Thoracic aorta (tissue), 2 donors: ENCODE measurements around the gene USP53. TPM values are rescaled to one million over a fixed set of nuclear protein-coding genes. Genes with fewer than 3 reads are reported as not detected.

ENCODE experiments used
- ATAC-seq: fragments of 150-250 bp; one replicate; pipeline ENCODE4 v1.8.0; 2017; ENCODE audit warnings: low read depth; ENCODE audit not compliant: insufficient number of reproducible peaks, low FRiP score
- DNase-seq: peaks from one replicate; pipeline ENCODE4 v3.0.0-alpha.2; 2020; ENCODE audit warnings: low spot score
- H3K27ac ChIP-seq, 2 donors: fragments of 200-600 bp; sonication (generic); 1 replicate in 1 of 2; 2 replicates in 1 of 2; pipeline ENCODE4 v1.5.1; 2016; ENCODE audit warnings: mild to moderate bottlenecking in 2 of 2, moderate library complexity in 2 of 2
- H3K27me3 ChIP-seq: fragments of 200-600 bp; sonication (generic); replicated peaks from 2 replicates; pipeline ENCODE4 v1.6.0; 2016; ENCODE audit warnings: mild to moderate bottlenecking; ENCODE audit not compliant: insufficient read depth
- H3K36me3 ChIP-seq: fragments of 200-600 bp; sonication (generic); one replicate; pipeline ENCODE4 v1.5.1; 2016
- H3K4me1 ChIP-seq, 2 donors: fragments of 200-600 bp; sonication (generic); 1 replicate in 1 of 2; 2 replicates in 1 of 2; pipeline versions ENCODE4 v1.5.1 to v1.6.0; 2016; ENCODE audit warnings: low read depth in 2 of 2, mild to moderate bottlenecking in 1 of 2; ENCODE audit not compliant: control insufficient read depth in 1 of 2
- H3K4me3 ChIP-seq: fragments of 200-600 bp; sonication (generic); 2 replicates; pipeline ENCODE4 v1.5.1; 2016; ENCODE audit warnings: mild to moderate bottlenecking
- H3K9me3 ChIP-seq: fragments of 200-600 bp; sonication (generic); 2 replicates; pipeline ENCODE4 v1.5.1; 2016
- CTCF ChIP-seq: fragments of 200-600 bp; sonication (generic); IDR thresholded peaks from one replicate; pipeline ENCODE4 v1.5.1; 2019; ENCODE audit warnings: antibody characterized with exemption
- total RNA-seq, 2 donors: library from RNA; depleted of rRNA; stranded (reverse); fragments of >200 nt; gene quantifications; one replicate each; pipeline versions ENCODE4 v1.1.0 to v1.2.3, GENCODE V29; 2016

Gene USP53
- total RNA-seq, 2 donors from 2014 or later: 112 to 208 TPM

GRCh38 chr4:119260528-119260927 is 48.0 kb downstream of the USP53 start:
- DNase-seq: no peak
- Histone ChIP-seq H3K27me3 (no peaks in the 10 kb centered on the region), H3K4me3 (no peak overlapping the region), H3K27ac (no peak overlapping the region), H3K9me3 (no peaks in the 10 kb centered on the region), H3K36me3 (peaks cover 35% of the 10 kb centered on the region), H3K4me1 (no peaks in the 10 kb centered on the region)
- ATAC-seq: no peak
- no peak for TF ChIP-seq CTCF

DNA sequence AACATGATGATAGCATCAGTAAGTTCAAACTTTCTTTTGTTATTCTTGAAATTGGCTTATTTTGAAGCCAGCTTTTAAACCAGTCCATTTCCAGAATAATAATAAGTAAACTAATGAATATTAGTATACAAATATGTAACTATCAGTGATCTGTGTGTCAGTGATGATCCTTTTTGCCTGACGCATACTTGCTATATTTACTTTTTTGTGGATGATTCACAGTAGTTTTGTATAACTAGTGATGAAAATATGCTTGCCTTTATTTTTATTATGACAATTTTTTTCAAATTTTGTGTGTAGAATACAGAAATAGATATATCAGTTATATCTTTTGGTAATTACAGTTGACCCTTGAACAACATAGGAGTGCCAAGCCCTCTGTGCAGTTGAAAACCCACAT is 49.5 kb downstream of the USP53 start:
- no peak for ATAC-seq
- H3K27me3 ChIP-seq: no peaks in the 10 kb centered on the region
- no peaks in the 10 kb centered on the region for H3K9me3 ChIP-seq
- no peak overlapping the region for H3K4me3 ChIP-seq
- H3K4me1 ChIP-seq: no peaks in the 10 kb centered on the region
- peaks cover 32% of the 10 kb centered on the region for H3K36me3 ChIP-seq
- H3K27ac ChIP-seq: no peak overlapping the region
- DNase-seq: no peak
- TF ChIP-seq CTCF: no peak

DNA sequence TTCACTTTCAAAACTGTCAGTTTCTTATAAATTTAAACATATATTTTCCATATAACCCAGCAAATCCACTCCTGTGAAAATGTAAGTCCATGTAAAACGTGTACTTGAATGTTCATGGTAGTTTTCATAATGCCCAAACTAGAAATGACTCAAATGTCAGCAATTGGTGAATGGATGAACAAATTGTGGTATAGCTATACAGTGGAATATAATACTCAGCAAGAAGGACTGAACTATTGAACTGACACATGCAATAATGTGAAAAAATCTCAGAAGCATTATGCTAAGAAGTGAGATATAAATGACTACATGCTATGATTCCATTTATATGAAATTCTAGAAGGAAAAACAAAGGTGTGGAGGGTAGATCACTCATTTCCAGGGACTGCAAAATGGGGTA is 52.2 kb downstream of the USP53 start:
- H3K27ac ChIP-seq: no peak overlapping the region
- no peaks in the 10 kb centered on the region for H3K4me1 ChIP-seq
- no peak for TF ChIP-seq CTCF
- H3K36me3 ChIP-seq: peaks cover 40% of the 10 kb centered on the region
- no peaks in the 10 kb centered on the region for H3K9me3 ChIP-seq
- no peaks in the 10 kb centered on the region for H3K27me3 ChIP-seq
- no peak overlapping the region for H3K4me3 ChIP-seq
- ATAC-seq: no peak
- no peak for DNase-seq

DNA sequence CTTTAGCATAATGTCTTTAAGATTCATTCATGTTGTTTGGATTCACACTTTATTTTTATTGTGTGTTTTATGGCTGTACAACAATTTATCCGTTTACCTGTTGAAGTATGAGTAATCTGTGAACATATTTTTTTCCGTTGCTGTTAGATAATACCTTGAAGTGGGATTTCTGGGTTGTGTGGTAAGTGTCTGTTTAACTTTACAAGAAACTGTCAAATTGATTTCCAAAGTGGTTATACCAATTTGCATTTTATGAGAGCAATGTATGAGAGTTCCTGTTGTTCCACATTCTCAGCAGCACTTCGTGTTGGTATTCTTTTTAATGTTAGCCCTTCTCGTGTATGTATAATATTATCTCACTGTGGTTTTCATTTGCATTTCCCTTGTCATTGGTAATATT is 53.6 kb downstream of the USP53 start:
- Histone ChIP-seq H3K4me1 (no peaks in the 10 kb centered on the region), H3K9me3 (no peaks in the 10 kb centered on the region), H3K36me3 (peaks cover 41% of the 10 kb centered on the region), H3K27me3 (no peaks in the 10 kb centered on the region), H3K27ac (no peak overlapping the region), H3K4me3 (no peak overlapping the region)
- TF ChIP-seq CTCF: no peak
- DNase-seq (no peak), ATAC-seq (no peak)

GRCh38 chr4:119268466-119268865 is 56.0 kb downstream of the USP53 start:
- Histone ChIP-seq H3K36me3 (peaks cover 38% of the 10 kb centered on the region), H3K27ac (no peak overlapping the region), H3K4me3 (no peak overlapping the region), H3K4me1 (peaks cover 0 to 9% of the 10 kb centered on the region in 2 donors), H3K9me3 (no peaks in the 10 kb centered on the region), H3K27me3 (no peaks in the 10 kb centered on the region)
- DNase-seq (no peak), ATAC-seq (no peak)
- TF ChIP-seq CTCF: no peak
